Neural cell (in vitro differentiated cells): ENCODE data around the gene TSPEAR. TPM values are rescaled to one million over a fixed set of nuclear protein-coding genes. Genes with fewer than 3 reads are reported as not detected.
"Not testable (repeated sequence)": the region's sequence is repeated elsewhere in the genome, so short reads cannot be mapped to it uniquely, and the experiment has no call there.

Source experiments
- H2AFZ ChIP-seq: fragments of 200-600, 300-800 bp; sonication (generic), shearing (Covaris generic); 2 replicates; pipeline ENCODE4 v1.6.0; 2014; ENCODE audit warnings: low read depth, mild to moderate bottlenecking, antibody characterized with exemption, low read length, moderate library complexity
- H3F3A ChIP-seq: fragments of 200-600 bp; shearing (Covaris generic); 2 replicates; pipeline ENCODE4 v1.6.1; 2016; ENCODE audit warnings: mild to moderate bottlenecking, moderate library complexity, mixed read lengths, antibody characterized with exemption, low read length; ENCODE audit not compliant: insufficient read depth, poor library complexity, severe bottlenecking
- H3K27ac ChIP-seq: fragments of 200-600, 300-800 bp; sonication (generic), shearing (Covaris generic); 2 replicates; pipeline ENCODE4 v1.5.1; 2014; ENCODE audit warnings: mild to moderate bottlenecking, low read length, moderate library complexity
- H3K27me3 ChIP-seq: fragments of 300-800, 200-600 bp; sonication (generic), shearing (Covaris generic); 2 replicates; pipeline ENCODE4 v1.6.0; 2014; ENCODE audit warnings: mild to moderate bottlenecking, low read depth, low read length, moderate library complexity; ENCODE audit not compliant: insufficient read depth
- H3K36me3 ChIP-seq: fragments of 300-800, 200-600 bp; sonication (generic), shearing (Covaris generic); 2 replicates; pipeline ENCODE4 v1.5.1; 2014; ENCODE audit warnings: mild to moderate bottlenecking, antibody characterized with exemption, low read length, moderate library complexity; ENCODE audit not compliant: insufficient read depth
- H3K4me2 ChIP-seq: fragments of 300-800, 200-600 bp; sonication (generic), shearing (Covaris generic); 2 replicates; pipeline ENCODE4 v1.6.0; 2014; ENCODE audit warnings: mild to moderate bottlenecking, low read length
- H3K4me3 ChIP-seq: fragments of 300-800, 200-600 bp; sonication (generic), shearing (Covaris generic); 2 replicates; pipeline ENCODE4 v1.5.1; 2014; ENCODE audit warnings: mild to moderate bottlenecking, low read length, moderate library complexity
- H3K79me2 ChIP-seq: fragments of 200-600 bp; shearing (Covaris generic); replicated peaks from 2 replicates; pipeline ENCODE4 v1.6.0; 2014; ENCODE audit warnings: mild to moderate bottlenecking, low read length, moderate library complexity; ENCODE audit not compliant: insufficient read depth
- H3K9ac ChIP-seq: fragments of 300-800, 200-600 bp; sonication (generic), shearing (Covaris generic); 2 replicates; pipeline ENCODE4 v1.6.1; 2016; ENCODE audit warnings: mild to moderate bottlenecking, low read length, mixed read lengths
- H3K9me2 ChIP-seq: fragments of 200-600 bp; shearing (Covaris generic); 2 replicates; pipeline ENCODE4 v1.6.1; 2016; ENCODE audit warnings: mild to moderate bottlenecking, low read length, mixed read lengths; ENCODE audit not compliant: insufficient read depth
- H3K9me3 ChIP-seq: fragments of 200-600, 300-800 bp; sonication (generic), shearing (Covaris generic); 2 replicates; pipeline ENCODE4 v1.6.1; 2016; ENCODE audit warnings: mild to moderate bottlenecking, mixed run types, low read length, moderate library complexity, mixed read lengths
- H4K20me1 ChIP-seq: fragments of 200-600 bp; shearing (Covaris generic); 2 replicates; pipeline ENCODE4 v1.6.1; 2016; ENCODE audit warnings: mild to moderate bottlenecking, mixed run types; ENCODE audit not compliant: insufficient read depth
- CTCF ChIP-seq: fragments of 450-650 bp; IDR thresholded peaks from 2 replicates; pipeline ENCODE4 v1.5.1; 2014; ENCODE audit warnings: antibody characterized with exemption, mild to moderate bottlenecking, moderate library complexity; ENCODE audit not compliant: poor library complexity, severe bottlenecking
- EP300 ChIP-seq: fragments of 450-650 bp; conservative IDR thresholded peaks from 2 replicates; pipeline ENCODE4 v1.6.1; 2014; ENCODE audit warnings: antibody characterized with exemption, mild to moderate bottlenecking, moderate library complexity; ENCODE audit not compliant: poor library complexity, severe bottlenecking
- EZH2 ChIP-seq: fragments of 200-600, 300-800 bp; shearing (Covaris generic), sonication (generic); IDR thresholded peaks from 2 replicates; pipeline ENCODE4 v1.6.1; 2014; ENCODE audit warnings: antibody characterized with exemption, low read length, borderline replicate concordance, mild to moderate bottlenecking; ENCODE audit not compliant: insufficient read depth, poor library complexity, severe bottlenecking
- MXI1 ChIP-seq: fragments of 450-650 bp; conservative IDR thresholded peaks from 2 replicates; pipeline ENCODE4 v1.6.1; 2014; ENCODE audit warnings: antibody characterized with exemption, mild to moderate bottlenecking; ENCODE audit not compliant: poor library complexity, severe bottlenecking
- POLR2AphosphoS5 ChIP-seq: IDR thresholded peaks from 2 replicates; pipeline ENCODE4 v1.6.1; 2012
- RAD21 ChIP-seq: fragments of 450-650 bp; conservative IDR thresholded peaks from 2 replicates; pipeline ENCODE4 v1.6.1; 2014; ENCODE audit warnings: antibody characterized with exemption, mild to moderate bottlenecking, moderate library complexity
- REST ChIP-seq: IDR thresholded peaks from 2 replicates; pipeline ENCODE4 v1.6.1; 2012; ENCODE audit warnings: borderline replicate concordance
- SMC3 ChIP-seq: fragments of 450-650 bp; conservative IDR thresholded peaks from 2 replicates; pipeline ENCODE4 v1.6.1; 2014; ENCODE audit warnings: antibody characterized with exemption, mild to moderate bottlenecking, moderate library complexity; ENCODE audit not compliant: poor library complexity
- TAF1 ChIP-seq: IDR thresholded peaks from 2 replicates; pipeline ENCODE4 v1.6.1; 2012; ENCODE audit warnings: low read depth
- polyA plus RNA-seq: library from polyadenylated mRNA; depleted of rRNA; stranded (reverse); fragments of >200 nt; gene quantifications from 2 replicates; pipeline ENCODE4 v1.2.3, GENCODE V29; 2014

TSPEAR gene
- polyA plus RNA-seq, 1 donor from 2014 or later: 0.19 TPM

- H3F3A ChIP-seq, H3K9ac ChIP-seq, H3K79me2 ChIP-seq, H4K20me1 ChIP-seq, H3K36me3 ChIP-seq, H3K4me3 ChIP-seq, H3K9me3 ChIP-seq, H2AFZ ChIP-seq, H3K27me3 ChIP-seq, H3K4me2 ChIP-seq, H3K9me2 ChIP-seq, H3K27ac ChIP-seq: not testable (repeated sequence)
Measured at GRCh38 chr21:44591801-44592130, 119.6 kb downstream of the TSPEAR start.

GRCh38 chr21:44590897-44591800 is 120.2 kb downstream of the TSPEAR start:
- not testable (repeated sequence) for H3K27ac ChIP-seq

GRCh38 chr21:44590311-44590721 is 121.1 kb downstream of the TSPEAR start:
- no peaks in the 10 kb centered on the region for H3K27me3 ChIP-seq
- no peak overlapping the region for H3K27ac ChIP-seq
- no peak for TF ChIP-seq EZH2
- TF ChIP-seq RAD21: no peak
- TF ChIP-seq REST: no peak
- no peak for TF ChIP-seq MXI1
- no peak for TF ChIP-seq POLR2AphosphoS5
- TF ChIP-seq CTCF: no peak
- TF ChIP-seq TAF1: no peak
- TF ChIP-seq EP300: no peak
- TF ChIP-seq SMC3: no peak
- H4K20me1 ChIP-seq: no peaks in the 10 kb centered on the region
- no peak overlapping the region for H3K4me3 ChIP-seq
- no peaks in the 10 kb centered on the region for H3K9me2 ChIP-seq
- no peaks in the 10 kb centered on the region for H3K36me3 ChIP-seq
- H3K79me2 ChIP-seq: no peaks in the 10 kb centered on the region
- H2AFZ ChIP-seq: no peak overlapping the region
- H3F3A ChIP-seq: no peaks in the 10 kb centered on the region
- H3K9me3 ChIP-seq: no peaks in the 10 kb centered on the region
- H3K4me2 ChIP-seq: no peak overlapping the region
- H3K9ac ChIP-seq: no peak overlapping the region

More at GRCh38 chr21:44590897-44591800, 120.2 kb downstream of the TSPEAR start:
- not testable (repeated sequence) for H3K27me3 ChIP-seq, H3K79me2 ChIP-seq, H3K9ac ChIP-seq, H3K36me3 ChIP-seq, H3K9me3 ChIP-seq, H3F3A ChIP-seq, H3K4me3 ChIP-seq, H3K4me2 ChIP-seq, H3K9me2 ChIP-seq, H4K20me1 ChIP-seq, H2AFZ ChIP-seq
